HG03280 (cell line): ENCODE results near the gene ETHE1.

ENCODE experiments used
- ATAC-seq: cut with Tn5 transposase; IDR thresholded peaks from one replicate; pipeline ENCODE4 v1.9.1; 2021; ENCODE audit warnings: mild to moderate bottlenecking, moderate library complexity; ENCODE audit not compliant: unreplicated experiment

Gene ETHE1

GRCh38 chr19:43495082-43495481 lies 31.9 kb downstream of the ETHE1 start:
- ATAC-seq: no peak

GRCh38 chr19:43490759-43491158 lies 36.2 kb downstream of the ETHE1 start:
- no peak for ATAC-seq

- ATAC-seq: no peak
Measured at GRCh38 chr19:43489979-43490599, 36.9 kb downstream of the ETHE1 start.

DNA sequence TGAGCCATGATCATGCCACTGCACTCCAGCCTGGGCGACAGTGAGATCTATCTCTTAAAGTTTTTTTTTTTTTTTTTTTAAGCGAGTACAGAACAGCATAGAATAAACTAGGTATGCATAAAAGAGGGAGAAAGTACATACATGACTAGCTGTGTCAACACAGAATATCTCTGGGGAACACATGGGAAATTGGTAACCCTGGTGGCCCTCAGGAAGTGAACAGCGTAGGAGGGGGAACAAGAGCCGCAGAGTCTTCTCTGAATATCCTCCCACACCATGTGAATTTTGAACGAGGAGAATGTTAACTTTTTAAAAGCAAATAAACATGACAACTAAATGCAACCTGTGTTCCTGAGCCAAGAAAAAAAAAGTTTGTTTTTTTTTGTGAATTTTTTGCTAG lies 37.7 kb downstream of the ETHE1 start:
- no peak for ATAC-seq

GRCh38 chr19:43488179-43488578 lies 38.8 kb downstream of the ETHE1 start:
- no peak for ATAC-seq

DNA sequence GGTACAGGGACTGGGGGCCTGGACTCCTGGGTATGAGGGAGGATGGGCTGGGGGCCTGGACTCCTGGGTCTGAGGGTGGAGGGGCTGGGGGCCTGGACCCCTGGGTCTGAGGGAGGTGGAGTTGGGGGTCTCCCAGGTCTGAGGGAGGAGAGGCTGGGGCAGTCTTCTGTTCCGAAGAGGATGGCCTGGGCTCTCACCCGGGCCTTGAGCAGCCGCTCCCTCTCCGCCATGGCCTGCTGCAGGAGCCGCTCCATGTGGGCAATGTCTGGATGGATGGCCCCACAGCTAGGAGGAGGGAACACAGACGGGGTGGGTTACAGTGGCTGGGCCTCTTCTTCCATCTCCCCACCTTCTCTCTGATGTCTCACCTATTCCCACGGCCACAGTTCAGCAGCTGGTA lies 40.6 kb downstream of the ETHE1 start:
- no peak for ATAC-seq

DNA sequence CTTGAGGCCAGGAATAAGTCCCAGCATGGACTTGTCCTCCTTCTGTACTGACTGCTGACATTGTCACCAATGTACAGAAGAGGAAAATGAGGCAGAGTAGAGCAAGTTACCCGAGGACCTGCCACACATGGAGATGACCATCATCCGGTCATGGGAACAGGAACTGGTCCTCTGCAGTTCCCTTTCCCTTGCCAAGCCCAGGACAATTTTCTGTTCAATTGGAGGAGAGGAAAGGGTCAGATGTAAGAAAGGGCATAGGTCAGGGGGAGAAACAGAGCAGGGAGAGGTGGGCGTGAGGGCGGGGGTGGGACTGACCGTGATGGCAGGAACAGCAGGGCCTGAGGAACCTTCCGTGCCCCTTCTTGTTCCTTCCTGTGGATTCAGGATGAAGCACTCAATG lies 41.0 kb downstream of the ETHE1 start:
- ATAC-seq: no peak

DNA sequence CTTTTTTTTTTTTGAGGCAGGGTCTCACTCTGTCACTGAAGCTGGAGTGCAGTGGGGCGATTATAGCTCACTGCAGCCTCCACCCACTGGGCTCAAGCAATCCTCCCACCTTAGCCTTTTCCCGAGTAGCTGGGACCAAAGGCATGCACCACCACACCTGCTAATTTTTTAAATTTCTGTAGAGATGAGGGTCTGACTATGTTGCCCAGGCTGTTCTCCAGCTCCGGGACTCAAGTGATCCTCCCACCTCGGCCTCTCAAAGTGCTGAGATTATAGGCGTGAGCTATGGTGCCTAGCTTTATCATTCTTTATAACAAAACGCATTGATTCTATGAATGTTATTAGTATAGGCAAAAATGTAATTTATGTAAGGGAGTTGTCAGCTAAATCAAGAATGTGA lies 43.7 kb downstream of the ETHE1 start:
- no peak for ATAC-seq

GRCh38 chr19:43482193-43482592 lies 44.8 kb downstream of the ETHE1 start:
- ATAC-seq: no peak

DNA sequence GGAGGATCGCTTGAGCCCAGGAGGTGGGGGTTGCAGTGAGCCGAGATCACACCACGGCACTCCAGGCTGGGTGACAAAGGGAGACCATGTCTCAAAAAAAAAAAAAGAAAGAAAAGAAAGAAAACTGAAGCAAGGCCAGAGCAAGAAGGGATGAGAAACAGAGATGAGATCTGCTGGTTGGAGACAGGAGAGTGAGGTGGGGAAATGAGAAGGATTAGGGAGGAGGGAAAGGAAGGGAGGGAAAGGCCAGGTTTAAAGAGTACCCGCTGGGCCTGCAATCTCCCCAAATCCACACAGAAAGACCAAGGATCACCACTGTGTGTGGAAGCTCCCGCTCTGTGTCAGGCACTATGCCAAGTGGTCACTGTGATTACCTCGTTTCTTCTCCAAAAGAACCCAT lies 45.3 kb downstream of the ETHE1 start:
- no peak for ATAC-seq

DNA sequence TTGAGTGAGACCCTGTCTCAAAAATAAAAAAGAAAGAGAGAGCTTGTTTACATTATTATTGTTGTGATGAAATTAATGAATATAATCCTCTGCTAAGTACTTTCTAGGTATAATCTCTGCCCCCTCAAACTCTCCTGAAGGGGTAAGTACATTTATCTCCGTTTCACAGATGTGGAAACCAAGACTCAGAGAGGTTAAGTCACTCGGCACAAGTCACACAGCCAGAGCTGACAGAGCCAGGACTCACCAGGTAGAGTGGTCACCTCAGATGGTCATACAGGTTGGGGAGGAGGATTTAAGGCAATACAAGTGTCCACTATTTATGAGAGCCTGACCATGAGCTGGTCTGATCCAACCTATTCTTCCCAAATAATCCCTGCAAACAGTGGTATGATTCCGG lies 46.4 kb downstream of the ETHE1 start:
- no peak for ATAC-seq

DNA sequence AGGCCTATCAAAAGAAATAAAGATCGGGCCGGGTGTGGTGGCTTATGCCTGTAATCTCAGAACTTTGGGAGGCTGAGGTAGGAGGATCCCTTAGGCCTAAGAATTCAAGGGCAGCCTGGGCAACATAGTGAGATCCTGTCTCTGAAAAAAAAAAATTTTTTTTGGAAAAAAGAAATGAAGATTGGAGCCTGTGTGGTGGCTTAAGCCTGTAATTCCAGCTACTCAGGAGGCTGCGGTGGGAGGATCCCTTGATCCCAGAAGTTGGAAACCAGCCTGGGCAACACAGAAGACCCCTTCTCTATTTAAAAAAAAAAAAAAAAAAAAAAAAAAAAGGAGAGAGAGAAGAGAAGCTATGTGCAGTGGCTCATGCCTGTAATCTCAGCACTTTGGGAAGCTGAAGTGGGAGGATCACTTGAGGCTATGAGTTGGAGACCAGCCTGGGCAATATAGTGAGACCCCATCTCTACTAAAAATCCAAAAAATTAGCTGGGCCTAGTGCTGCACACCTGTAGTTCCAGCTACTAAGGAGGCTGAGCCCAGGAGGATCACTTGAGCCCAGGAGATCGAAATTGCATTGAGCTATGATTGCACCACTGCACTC lies 46.9 kb downstream of the ETHE1 start:
- ATAC-seq: no peak

DNA sequence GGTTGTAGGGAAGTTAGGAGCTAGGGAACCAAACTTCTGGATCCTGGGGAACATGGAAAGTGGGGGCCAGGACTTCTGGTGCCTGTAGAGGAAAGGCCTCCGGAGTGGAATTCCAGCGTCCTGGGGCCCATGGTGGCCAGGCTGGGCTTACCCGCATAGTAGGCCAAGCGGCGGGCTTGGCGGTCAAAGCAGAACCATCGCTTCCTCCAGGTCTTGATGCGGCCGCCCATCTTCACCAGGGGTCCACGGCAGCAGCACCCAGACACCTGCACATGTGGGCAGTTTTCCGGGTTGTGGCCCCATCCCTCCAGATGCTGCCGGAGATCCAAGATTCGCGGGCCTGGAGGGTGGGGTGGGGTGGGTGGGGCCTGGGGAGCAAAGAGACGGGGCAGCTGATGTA lies 47.8 kb downstream of the ETHE1 start:
- no peak for ATAC-seq

DNA sequence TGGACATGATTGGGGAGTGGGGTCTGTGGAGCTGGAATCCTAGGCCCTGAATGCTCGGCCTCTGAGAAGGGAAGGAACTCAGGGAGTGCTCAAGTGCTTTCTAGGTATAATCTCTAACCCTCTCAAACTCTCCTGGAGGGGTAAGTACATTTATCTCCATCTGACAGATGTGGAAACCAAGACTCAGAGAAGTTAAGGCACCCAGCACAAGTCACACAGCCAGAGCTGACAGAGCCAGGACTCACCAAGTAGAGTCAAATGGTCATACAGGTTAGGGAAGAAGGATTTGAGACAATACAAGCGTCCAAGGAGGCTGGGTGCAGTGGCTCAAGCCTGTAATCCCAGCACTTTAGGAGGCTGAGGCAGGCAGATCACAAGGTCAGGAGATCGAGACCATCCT lies 48.7 kb downstream of the ETHE1 start:
- ATAC-seq: no peak

DNA sequence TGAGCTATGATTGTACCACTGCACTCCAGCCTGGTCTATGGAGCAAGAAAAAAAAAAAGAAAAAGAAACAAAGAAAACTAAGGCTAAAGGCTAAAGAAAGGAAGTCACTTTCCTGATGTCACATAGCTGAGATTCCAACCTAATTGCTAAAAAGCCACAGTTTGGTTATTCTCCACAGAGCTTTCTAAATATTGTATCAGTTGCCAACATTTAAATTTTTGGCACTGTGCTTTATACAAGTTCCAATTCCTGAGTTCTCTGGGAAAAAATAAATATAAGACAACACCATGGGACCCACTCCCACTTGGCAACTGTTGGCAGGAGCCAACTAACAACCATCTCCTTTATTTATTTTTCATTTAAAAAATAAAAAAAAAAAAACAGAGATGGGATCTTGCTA lies 50.4 kb downstream of the ETHE1 start:
- ATAC-seq: no peak

- peak; percentile 43 for ATAC-seq
Measured at GRCh38 chr19:43474986-43475705, 51.9 kb downstream of the ETHE1 start.

GRCh38 chr19:43474487-43474886 lies 52.5 kb downstream of the ETHE1 start:
- ATAC-seq: no peak

- no peak for ATAC-seq
Measured at GRCh38 chr19:43471091-43471490, 55.9 kb downstream of the ETHE1 start.

DNA sequence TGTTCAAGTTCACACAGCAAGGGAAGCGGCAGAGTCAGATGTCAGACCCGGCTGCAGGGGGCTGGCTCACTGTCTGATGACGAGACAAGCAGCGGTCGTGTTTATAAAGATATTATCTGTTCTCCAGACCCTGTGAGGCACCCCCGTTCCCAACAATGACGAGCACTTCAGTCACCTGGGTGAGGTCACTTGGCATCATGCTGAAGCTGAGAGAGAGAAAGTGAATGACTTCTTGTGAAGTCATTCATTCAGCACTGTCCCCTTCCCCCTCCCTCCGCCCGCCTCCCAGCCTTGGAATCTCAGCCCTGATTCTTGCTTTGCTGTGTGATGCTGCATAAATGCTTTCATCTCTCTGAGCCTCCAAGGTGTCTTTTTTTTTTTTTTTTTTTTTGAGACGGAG lies 56.7 kb downstream of the ETHE1 start:
- no peak for ATAC-seq

DNA sequence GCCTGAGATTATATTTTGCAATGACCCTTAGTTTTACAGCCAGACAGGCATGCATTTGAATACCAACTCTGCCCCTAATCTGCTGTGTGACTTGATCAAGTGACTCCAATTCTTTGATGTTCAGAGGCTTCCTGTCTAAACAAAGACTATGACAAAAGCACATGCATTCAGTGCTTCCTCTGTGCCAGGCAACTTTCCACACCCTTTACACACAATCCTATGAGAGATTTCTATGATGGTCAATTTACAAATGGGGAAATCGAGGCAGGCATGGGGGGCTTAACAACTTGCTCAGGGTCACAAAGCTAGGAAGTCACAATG lies 57.9 kb downstream of the ETHE1 start:
- ATAC-seq: no peak

DNA sequence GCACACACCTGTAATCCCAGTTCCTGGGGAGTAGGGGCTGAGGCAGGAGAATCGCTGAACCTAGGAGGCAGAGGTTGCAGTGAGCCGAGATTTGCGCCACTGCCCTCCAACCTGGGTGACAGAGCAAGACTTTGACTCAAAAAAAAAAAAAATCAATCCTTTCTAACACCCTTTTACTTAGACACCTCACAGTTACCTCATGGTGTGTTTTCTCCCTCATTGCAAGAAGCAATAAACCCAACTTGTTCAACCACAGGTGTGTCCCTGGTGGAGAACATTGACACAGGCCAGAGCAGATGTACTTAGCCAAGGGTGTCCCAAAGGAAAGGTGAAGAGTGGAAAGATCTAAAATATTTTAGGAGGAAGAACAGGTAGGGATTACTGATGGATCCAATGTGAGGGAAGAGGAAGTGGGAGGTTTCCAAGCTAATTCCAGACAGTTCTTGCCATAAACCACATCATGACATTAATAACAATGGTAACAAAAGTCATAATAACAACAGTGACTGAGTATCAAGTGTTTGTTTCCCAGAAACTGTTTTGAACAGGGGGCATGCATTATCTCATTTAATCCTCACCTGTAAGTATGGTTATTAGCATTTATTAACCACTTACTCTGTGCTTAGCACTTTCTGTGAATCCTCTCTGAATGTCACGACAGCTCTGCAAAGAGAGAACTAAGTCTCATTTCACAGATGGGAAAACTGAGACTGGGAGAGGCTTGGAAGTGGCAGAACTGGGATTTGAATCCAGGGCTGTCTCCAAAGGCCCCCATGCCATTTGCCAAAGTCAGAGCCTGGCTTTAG lies 58.4 kb downstream of the ETHE1 start:
- ATAC-seq: no peak

DNA sequence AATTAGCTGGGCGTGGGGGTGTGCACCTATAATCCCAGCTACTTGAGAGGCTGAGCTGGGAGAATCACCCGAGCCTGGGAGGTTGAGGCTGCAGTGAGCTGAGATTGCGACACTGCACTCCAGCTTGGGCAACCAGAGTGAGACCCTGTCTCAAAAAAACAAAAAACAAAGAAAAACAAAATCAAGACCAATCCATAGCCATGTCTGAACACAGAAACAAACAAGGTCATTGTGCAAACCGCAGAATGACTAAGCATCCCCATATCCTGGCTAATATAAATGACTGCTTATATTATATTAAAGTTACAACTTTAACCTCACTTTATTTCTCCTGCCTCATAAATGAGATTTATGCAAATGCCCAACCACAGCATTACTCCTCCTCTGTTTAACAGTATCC lies 59.3 kb downstream of the ETHE1 start:
- no peak for ATAC-seq
